Measurements from ENCODE around the gene FOXI2.

GRCh38 chr10:127687548-127687947 lies 49.4 kb upstream of the FOXI2 start:
- TF ChIP-seq EZH2phosphoT487 (IDR thresholded peaks at IDR 0.05): no peak
- TF ChIP-seq CTCF (IDR thresholded peaks at IDR 0.05): no peak

All from neural progenitor cell (in vitro differentiated cells).